ENCODE measurements around the gene PRLR.

Gene PRLR

GRCh38 chr5:35161652-35162273 lies 68.5 kb downstream of the PRLR start:
- in situ Hi-C loops (cut with HindIII; ENCODE audit: low sequenced_read_pairs) = no loop called here
- H3K4me3 ChIP-seq (ENCODE audit: low read depth, low read length) = no peak overlapping the region
- no peak for TF ChIP-seq CTCF (IDR thresholded peaks at IDR 0.05; ENCODE audit: low read depth, low read length, missing control alignments)
- no peak for DNase-seq (ENCODE audit: low read depth)

- in situ Hi-C loops (cut with HindIII; ENCODE audit: low sequenced_read_pairs) = no loop called here
- no peak for TF ChIP-seq CTCF (IDR thresholded peaks at IDR 0.05; ENCODE audit: low read depth, low read length, missing control alignments)
- no peak for DNase-seq (ENCODE audit: low read depth)
- no peak overlapping the region for H3K4me3 ChIP-seq (ENCODE audit: low read depth, low read length)
Observed at GRCh38 chr5:35160486-35161116, 69.7 kb downstream of the PRLR start.

- no peak overlapping the region for H3K4me3 ChIP-seq (ENCODE audit: low read depth, low read length)
- no peak for TF ChIP-seq CTCF (IDR thresholded peaks at IDR 0.05; ENCODE audit: low read depth, low read length, missing control alignments)
- DNase-seq (ENCODE audit: low read depth) = no peak
- in situ Hi-C loops (cut with HindIII; ENCODE audit: low sequenced_read_pairs) = no loop called here
Observed at GRCh38 chr5:35159370-35159742, 70.9 kb downstream of the PRLR start.

- no peak for DNase-seq (ENCODE audit: low read depth)
- in situ Hi-C loops (cut with HindIII; ENCODE audit: low sequenced_read_pairs) = no loop called here
- H3K4me3 ChIP-seq (ENCODE audit: low read depth, low read length) = no peak overlapping the region
- no peak for TF ChIP-seq CTCF (IDR thresholded peaks at IDR 0.05; ENCODE audit: low read depth, low read length, missing control alignments)
Observed at GRCh38 chr5:35158622-35159369, 71.5 kb downstream of the PRLR start.

GRCh38 chr5:35158204-35158603 lies 72.1 kb downstream of the PRLR start:
- no peak for DNase-seq (ENCODE audit: low read depth)
- in situ Hi-C loops (cut with HindIII; ENCODE audit: low sequenced_read_pairs) = no loop called here
- no peak overlapping the region for H3K4me3 ChIP-seq (ENCODE audit: low read depth, low read length)
- TF ChIP-seq CTCF (IDR thresholded peaks at IDR 0.05; ENCODE audit: low read depth, low read length, missing control alignments) = no peak

GRCh38 chr5:35153375-35153932 lies 76.8 kb downstream of the PRLR start:
- no peak for TF ChIP-seq CTCF (IDR thresholded peaks at IDR 0.05; ENCODE audit: low read depth, low read length, missing control alignments)
- no peak for DNase-seq (ENCODE audit: low read depth)
- in situ Hi-C loops (cut with HindIII; ENCODE audit: low sequenced_read_pairs) = no loop called here
- H3K4me3 ChIP-seq (ENCODE audit: low read depth, low read length) = no peak overlapping the region

Measured in astrocyte of the cerebellum (primary cell).